SJSA1 (cell line): Measurements from ENCODE around the gene BCL2L15. TPM values are rescaled to one million over a fixed set of nuclear protein-coding genes. Genes with fewer than 3 reads are reported as not detected.

Experiments
- DNase-seq, 2 experiments: peaks; one replicate each; pipeline ENCODE4 v3.0.0-alpha.2; 2015 to 2020; ENCODE audit warnings: low spot score in 2 of 2, low read depth in 1 of 2
- H3K27ac ChIP-seq: fragments of 250-450 bp; sonication (Bioruptor Pico); 2 replicates; pipeline ENCODE4 v1.5.1; 2020; ENCODE audit warnings: mild to moderate bottlenecking, moderate library complexity
- H3K27me3 ChIP-seq: fragments of 250-450 bp; sonication (Bioruptor Pico); replicated peaks from 2 replicates; pipeline ENCODE4 v1.5.1; 2020; ENCODE audit warnings: mild to moderate bottlenecking, moderate library complexity
- H3K36me3 ChIP-seq: fragments of 250-450 bp; sonication (Bioruptor Pico); 2 replicates; pipeline ENCODE4 v1.5.1; 2020; ENCODE audit warnings: mild to moderate bottlenecking
- H3K4me1 ChIP-seq: fragments of 250-450 bp; sonication (Bioruptor Pico); replicated peaks from 2 replicates; pipeline ENCODE4 v1.6.1; 2021; ENCODE audit warnings: mild to moderate bottlenecking
- H3K4me3 ChIP-seq: fragments of 250-450 bp; sonication (Bioruptor Pico); 2 replicates; pipeline ENCODE4 v1.5.1; 2020; ENCODE audit warnings: mild to moderate bottlenecking
- H3K9me3 ChIP-seq: fragments of 250-450 bp; sonication (Bioruptor Pico); replicated peaks from 2 replicates; pipeline ENCODE4 v1.5.1; 2020; ENCODE audit warnings: mild to moderate bottlenecking
- total RNA-seq: library from RNA; depleted of rRNA; stranded (reverse); fragments of >200 nt; shearing (Covaris generic); gene quantifications from 2 replicates; pipeline ENCODE4 v1.2.3, GENCODE V29; 2014; rRNA removed

Gene BCL2L15
- 0.03 and 0.13 TPM in 2 replicates for total RNA-seq

GRCh38 chr1:113887402-113888175, at the start of gene BCL2L15:
TSS of gene BCL2L15 (minus strand) at chr1:113887581. CDS start at chr1:113887375, 206 bp downstream.
- Histone ChIP-seq H3K27me3 (no peaks in the 10 kb centered on the region), H3K4me3 (no peak within 1 kb of the TSS), H3K36me3 (no peaks in the 10 kb centered on the region), H3K27ac (no peak within 1 kb of the TSS), H3K4me1 (no peaks in the 10 kb centered on the region), H3K9me3 (no peaks in the 10 kb centered on the region)
- no peak for DNase-seq

DNA sequence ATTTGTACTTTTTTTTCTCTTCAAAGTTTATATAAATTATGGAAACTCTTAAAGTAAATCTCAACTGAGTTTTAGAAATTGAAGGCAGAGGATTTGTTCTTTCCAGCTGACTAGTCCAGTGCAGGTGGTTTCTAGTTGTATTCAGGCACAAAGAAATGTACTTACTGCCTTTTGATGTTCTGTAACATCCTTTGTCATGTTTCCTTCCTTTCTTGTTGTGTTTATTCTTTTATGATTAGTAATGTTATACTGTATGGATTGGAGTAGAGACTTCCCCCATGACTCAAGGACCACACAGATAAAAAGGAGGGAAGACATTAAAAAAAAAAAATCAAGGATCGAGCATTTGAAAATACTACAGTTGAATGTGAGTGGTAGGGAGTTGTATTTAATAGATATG, 49.8 kb upstream of the BCL2L15 start:
- peaks cover 20% of the 10 kb centered on the region for H3K36me3 ChIP-seq
- peak in 1 of 2 experiments; percentile 70 for DNase-seq
- H3K27ac ChIP-seq, result peak overlapping the region; percentile 31
- no peak overlapping the region for H3K4me3 ChIP-seq
- H3K4me1 ChIP-seq, result peaks cover 38% of the 10 kb centered on the region
- no peaks in the 10 kb centered on the region for H3K9me3 ChIP-seq
- H3K27me3 ChIP-seq, result no peaks in the 10 kb centered on the region

- Histone ChIP-seq H3K36me3 (peaks cover 8% of the 10 kb centered on the region), H3K9me3 (no peaks in the 10 kb centered on the region), H3K4me1 (peaks cover 49% of the 10 kb centered on the region), H3K27me3 (no peaks in the 10 kb centered on the region), H3K4me3 (no peak overlapping the region), H3K27ac (no peak overlapping the region)
- no peak for DNase-seq
Observed at GRCh38 chr1:113935970-113936369, 48.6 kb upstream of the BCL2L15 start.

- H3K9me3 ChIP-seq, result no peaks in the 10 kb centered on the region
- H3K4me3 ChIP-seq, result no peak overlapping the region
- no peak for DNase-seq
- no peak overlapping the region for H3K27ac ChIP-seq
- H3K4me1 ChIP-seq, result peaks cover 53% of the 10 kb centered on the region
- peaks cover 2% of the 10 kb centered on the region for H3K36me3 ChIP-seq
- H3K27me3 ChIP-seq, result no peaks in the 10 kb centered on the region
Observed at GRCh38 chr1:113935176-113935575, 47.8 kb upstream of the BCL2L15 start.

DNA sequence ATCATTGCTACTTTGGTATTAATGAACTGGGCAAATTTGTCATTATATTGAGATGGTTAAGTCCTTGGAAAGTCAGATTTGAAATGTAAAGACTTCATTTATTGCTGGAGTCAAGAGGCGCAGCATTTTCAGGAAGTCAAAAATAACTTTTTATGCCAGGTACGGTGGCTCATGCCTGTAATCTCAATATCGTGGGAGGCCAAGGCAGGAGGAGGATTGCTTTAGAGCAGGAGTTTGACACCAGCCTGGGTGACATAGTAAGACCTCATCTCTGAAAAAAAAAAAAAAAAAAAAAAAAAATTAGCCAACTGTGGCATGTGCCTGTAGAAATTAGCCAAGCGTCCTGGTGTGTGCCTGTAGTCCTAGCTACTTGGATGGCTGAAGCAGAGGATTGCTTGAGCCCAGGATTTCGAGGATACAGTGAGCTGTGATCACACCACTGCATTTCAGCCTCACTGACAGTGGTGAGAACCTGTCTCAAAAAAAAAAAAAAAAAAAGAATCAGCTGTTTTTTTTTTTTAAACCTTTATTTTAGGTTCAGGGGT, 47.2 kb upstream of the BCL2L15 start:
- Histone ChIP-seq H3K36me3 (peaks cover 7% of the 10 kb centered on the region), H3K4me1 (peaks cover 52% of the 10 kb centered on the region), H3K9me3 (no peaks in the 10 kb centered on the region), H3K27me3 (no peaks in the 10 kb centered on the region), H3K27ac (no peak overlapping the region), H3K4me3 (no peak overlapping the region)
- no peak for DNase-seq

DNA sequence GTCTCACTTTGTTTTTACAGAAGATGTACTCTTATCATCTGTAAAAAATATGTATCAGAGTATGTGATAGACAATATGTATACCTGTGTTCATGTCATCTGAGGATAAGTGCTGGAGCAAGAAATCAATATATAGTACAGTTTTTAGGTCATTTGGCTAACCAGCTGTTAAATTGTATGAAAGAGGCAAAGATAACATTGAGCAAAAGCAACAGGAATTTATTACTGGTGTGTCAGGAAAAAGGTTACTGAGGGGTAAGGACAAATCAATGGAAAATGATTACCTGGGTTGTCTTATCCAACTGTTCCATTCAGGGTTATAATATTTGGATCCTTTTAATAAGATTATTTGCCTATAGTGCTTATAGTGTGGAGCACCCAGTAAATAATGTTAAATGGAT, 46.6 kb upstream of the BCL2L15 start:
- no peak for DNase-seq

GRCh38 chr1:113931451-113931851, 44.1 kb upstream of the BCL2L15 start:
- DNase-seq, result peak in 1 of 2 experiments; percentile 56
- peak overlapping the region; percentile 92; the same call in 1 of the 2 replicates for H3K4me3 ChIP-seq

More for the DNA sequence above, 46.6 kb upstream of the BCL2L15 start:
- Histone ChIP-seq H3K4me1 (peaks cover 47% of the 10 kb centered on the region), H3K4me3 (no peak overlapping the region), H3K27ac (no peak overlapping the region), H3K9me3 (no peaks in the 10 kb centered on the region), H3K27me3 (no peaks in the 10 kb centered on the region), H3K36me3 (peaks cover 7% of the 10 kb centered on the region)

GRCh38 chr1:113930499-113931161, 43.2 kb upstream of the BCL2L15 start:
- Histone ChIP-seq H3K4me3 (peak overlapping the region; percentile 92), H3K9me3 (no peaks in the 10 kb centered on the region), H3K36me3 (peaks cover 7% of the 10 kb centered on the region), H3K27ac (peak overlapping the region; percentile 79), H3K27me3 (no peaks in the 10 kb centered on the region), H3K4me1 (peaks cover 25% of the 10 kb centered on the region)
- peak; percentile 67 to 73 for DNase-seq

More at GRCh38 chr1:113931451-113931851, 44.1 kb upstream of the BCL2L15 start:
- peaks cover 7% of the 10 kb centered on the region for H3K36me3 ChIP-seq
- H3K9me3 ChIP-seq, result no peaks in the 10 kb centered on the region
- no peaks in the 10 kb centered on the region for H3K27me3 ChIP-seq
- peaks cover 30% of the 10 kb centered on the region for H3K4me1 ChIP-seq
- peak overlapping the region; percentile 79 for H3K27ac ChIP-seq

DNA sequence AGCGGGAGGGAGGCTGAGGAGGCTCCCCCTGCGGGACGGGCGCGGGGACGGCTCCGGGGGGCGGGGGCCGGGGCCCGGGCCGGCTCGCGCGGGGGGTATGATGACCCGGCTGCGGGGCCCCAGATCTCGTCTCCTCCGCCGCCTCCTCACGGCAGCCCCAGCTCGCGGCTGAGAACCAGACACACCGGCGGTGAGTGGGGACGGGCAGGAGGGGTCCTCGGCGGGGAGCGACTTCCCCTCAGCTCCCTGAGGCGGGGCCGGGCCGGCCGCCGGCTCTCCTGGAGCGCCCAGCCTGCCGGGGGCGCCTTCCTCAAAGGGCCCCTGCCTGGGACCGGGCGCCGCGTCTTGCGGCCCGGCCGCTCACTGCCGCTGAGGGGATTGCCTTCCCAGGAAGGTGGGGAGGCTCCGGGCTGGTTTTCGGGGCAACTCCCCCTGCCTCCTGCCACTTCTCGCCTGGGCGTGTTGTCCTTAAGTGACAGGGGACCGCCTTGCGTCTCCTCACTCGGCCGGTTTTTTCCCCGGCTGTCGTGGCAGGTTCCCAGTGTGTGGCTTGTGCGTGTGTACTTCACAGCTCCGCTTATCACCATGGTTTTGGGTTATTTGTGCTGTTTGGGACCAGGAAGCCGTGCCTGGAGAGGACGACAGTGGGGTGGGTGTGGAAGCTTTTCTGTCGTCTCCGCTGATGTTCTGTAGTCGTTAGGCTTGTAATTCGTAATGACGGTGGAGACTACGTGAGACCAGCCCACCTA, 42.5 kb upstream of the BCL2L15 start:
- Histone ChIP-seq H3K27ac (peak overlapping the region; percentile 79), H3K9me3 (no peaks in the 10 kb centered on the region), H3K4me3 (peak overlapping the region; percentile 92), H3K4me1 (peaks cover 25% of the 10 kb centered on the region), H3K36me3 (peaks cover 7% of the 10 kb centered on the region), H3K27me3 (no peaks in the 10 kb centered on the region)
- DNase-seq, result peak; percentile 49 to 56

DNA sequence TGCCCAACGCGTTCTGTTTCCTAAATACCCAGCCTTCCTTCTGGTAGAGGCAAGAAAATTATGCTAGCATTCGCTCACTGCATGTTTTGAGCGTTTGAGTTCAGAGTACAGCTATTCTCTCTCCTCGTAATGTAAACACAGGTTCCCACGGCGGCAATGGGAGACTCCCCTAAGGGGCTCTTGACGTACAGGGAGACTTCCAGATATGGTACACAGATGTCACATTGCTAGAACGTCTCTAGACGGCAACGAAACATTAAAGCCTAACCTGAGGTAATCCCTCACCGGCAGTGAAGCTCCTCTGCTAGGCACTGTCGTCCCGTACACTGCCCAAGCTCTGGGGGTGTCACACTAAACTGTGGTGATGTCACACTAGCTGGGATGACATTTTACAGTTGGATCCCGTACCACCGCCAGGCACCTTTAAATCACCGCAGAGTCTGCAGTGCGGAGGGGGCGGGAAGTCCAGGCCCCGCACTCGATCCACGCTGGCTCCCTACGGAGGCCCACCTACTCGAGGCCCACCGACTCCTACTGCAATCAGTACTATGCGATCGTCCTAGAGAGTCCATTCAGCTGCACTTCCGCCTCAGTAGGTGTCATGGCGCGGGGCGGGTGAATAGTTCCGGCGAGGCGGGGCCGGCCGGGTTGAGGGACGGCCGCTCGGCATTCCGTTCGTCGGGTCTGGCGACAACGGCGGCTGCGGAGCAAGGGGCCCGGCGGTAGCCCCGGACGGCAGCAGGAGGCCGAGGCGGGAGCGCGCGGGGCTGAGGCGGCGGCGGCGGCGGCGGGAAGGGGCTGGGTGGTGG, 41.8 kb upstream of the BCL2L15 start, which contains the start of gene HIPK1:
Gene HIPK1 (plus strand): TSS at position 384 of the 809 bp plus-strand sequence.
- Histone ChIP-seq H3K4me1 (peaks cover 25% of the 10 kb centered on the region), H3K36me3 (peaks cover 7% of the 10 kb centered on the region), H3K27ac (peak within 1 kb of the TSS; percentile 79), H3K9me3 (no peaks in the 10 kb centered on the region), H3K27me3 (no peaks in the 10 kb centered on the region), H3K4me3 (peak within 1 kb of the TSS; percentile 92)
- peak; percentile 91 to 92 for DNase-seq

GRCh38 chr1:113928187-113928930, 41.0 kb upstream of the BCL2L15 start:
- Histone ChIP-seq H3K4me3 (peak overlapping the region; percentile 92), H3K27me3 (no peaks in the 10 kb centered on the region), H3K36me3 (peaks cover 7% of the 10 kb centered on the region), H3K4me1 (peaks cover 25% of the 10 kb centered on the region), H3K27ac (peak overlapping the region; percentile 79), H3K9me3 (no peaks in the 10 kb centered on the region)
- no peak for DNase-seq

- Histone ChIP-seq H3K27me3 (no peaks in the 10 kb centered on the region), H3K36me3 (no peaks in the 10 kb centered on the region), H3K9me3 (no peaks in the 10 kb centered on the region), H3K27ac (no peak overlapping the region), H3K4me1 (peaks cover 9% of the 10 kb centered on the region), H3K4me3 (no peak overlapping the region)
- DNase-seq, result no peak
Observed at GRCh38 chr1:113924473-113924872, 37.1 kb upstream of the BCL2L15 start.
